ENCODE measurements around the gene EPB41. TPM values are rescaled to one million over a fixed set of nuclear protein-coding genes. Genes with fewer than 3 reads are reported as not detected.
A peak's percentile ranks its signal among the peaks of the same experiment; 100 is the strongest.

Gene EPB41
- total and polyA plus RNA-seq, 9 of the 15 experiments (the other 6 are each of a cell fraction or from before 2014, with no cell fraction given): 3.7 to 213 (median 141) TPM

GRCh38 chr1:29114654-29115053 lies 200.3 kb downstream of the EPB41 start:
- POLR2A ChIA-PET: interaction anchor here (0.9 to 3.1 kb wide), 3 partner anchors 10 to 26 kb away, joined by 3 to 16 read pairs (median 6); no protein-coding TSS in a partner anchor
- FAIRE-seq (no peak), ATAC-seq (no peak), DNase-seq (ENCODE audit: extremely low read depth in 1 of 4, low spot score in 3 of 4) (no peak)
- Histone ChIP-seq H3K27ac (ENCODE audit: extremely low read depth, low read depth, low read length) (no peak overlapping the region), H3K4me1 (replicated peaks in 1 of 2; ENCODE audit: control insufficient read depth in 2 of 2, insufficient read depth in 2 of 2, low read length in 2 of 2) (no peaks in the 10 kb centered on the region), H3K9ac (ENCODE audit: insufficient read depth in 1 of 2, low read depth in 2 of 2, low read length in 2 of 2) (no peak overlapping the region), H3K79me2 (ENCODE audit: control insufficient read depth, insufficient read depth, low read length) (no peaks in the 10 kb centered on the region), H3K4me2 (ENCODE audit: insufficient read depth, low read length) (no peak overlapping the region), H3K36me3 (ENCODE audit: control insufficient read depth, insufficient read depth, low read length) (peaks cover 84% of the 10 kb centered on the region), H3K4me3 (no peak overlapping the region), H3K9me3 (replicated peaks; ENCODE audit: control insufficient read depth, insufficient read depth, low read depth, low read length) (no peaks in the 10 kb centered on the region; the same call in 1 of the 2 replicates), H2AFZ (ENCODE audit: low read depth, low read length) (no peak overlapping the region), H3K9me1 (ENCODE audit: control insufficient read depth, insufficient read depth, low read length) (no peaks in the 10 kb centered on the region), H3K27me3 (ENCODE audit: control insufficient read depth in 2 of 2, insufficient read depth in 2 of 2, low read length in 2 of 2) (no peaks in the 10 kb centered on the region), H4K20me1 (replicated peaks; ENCODE audit: control insufficient read depth, insufficient read depth, low read length) (no peaks in the 10 kb centered on the region)
- 80% methylated on average over 1 of the region's 1 CpG for WGBS (ENCODE audit: insufficient coverage, low coverage, missing lambda C conversion rate)
- TF ChIP-seq DACH1 (IDR thresholded peaks at IDR 0.05; ENCODE audit: partially characterized antibody) (peak; percentile 53), THRB (CRISPR knock-in tag; conservative IDR thresholded peaks at IDR 0.05) (no peak)
- in situ Hi-C loops (cut with MboI): no loop called here
- CTCF ChIA-PET (ENCODE audit: low intra/inter-chr PET ratio): no interaction called here
- no TSS peak for BruUV-seq (replicated peaks)
- intact Hi-C loops (cut with micrococcal nuclease): no loop called here

- no peak overlapping the region for H3K4me2 ChIP-seq (ENCODE audit: insufficient read depth, low read length)
- in situ Hi-C loops (cut with MboI) (no loop called here), intact Hi-C loops (cut with micrococcal nuclease) (no loop called here)
- CTCF ChIA-PET (ENCODE audit: low intra/inter-chr PET ratio): no interaction called here
- 71% methylated on average over 2 of the region's 2 CpGs for WGBS (ENCODE audit: insufficient coverage, low coverage, missing lambda C conversion rate)
- no peaks in the 10 kb centered on the region for H4K20me1 ChIP-seq (replicated peaks; ENCODE audit: control insufficient read depth, insufficient read depth, low read length)
- FAIRE-seq (no peak), ATAC-seq (no peak), DNase-seq (ENCODE audit: extremely low read depth in 1 of 4, low spot score in 3 of 4) (peak in 1 of 4 experiments; percentile 25)
- no peak overlapping the region for H3K27ac ChIP-seq (ENCODE audit: extremely low read depth, low read depth, low read length)
- POLR2A ChIA-PET: interaction anchor here (0.6 to 1.6 kb wide), 4 partner anchors 15 to 65 kb away, joined by 3 to 5 read pairs (median 4); no protein-coding TSS in a partner anchor
- H3K9me3 ChIP-seq (replicated peaks; ENCODE audit: control insufficient read depth, insufficient read depth, low read depth, low read length): no peaks in the 10 kb centered on the region; the same call in 1 of the 2 replicates
- no peak overlapping the region for H3K9ac ChIP-seq (ENCODE audit: insufficient read depth in 1 of 2, low read depth in 2 of 2, low read length in 2 of 2)
- H3K4me1 ChIP-seq (replicated peaks in 1 of 2; ENCODE audit: control insufficient read depth in 2 of 2, insufficient read depth in 2 of 2, low read length in 2 of 2): peaks cover 0 to 12% of the 10 kb centered on the region in 2 experiments; a peak in 1 of 5 replicates
- H3K27me3 ChIP-seq (ENCODE audit: control insufficient read depth in 2 of 2, insufficient read depth in 2 of 2, low read length in 2 of 2): no peaks in the 10 kb centered on the region
- no peak overlapping the region for H3K4me3 ChIP-seq
- BruUV-seq (replicated peaks): no TSS peak
- peaks cover 68% of the 10 kb centered on the region for H3K36me3 ChIP-seq (ENCODE audit: control insufficient read depth, insufficient read depth, low read length)
- H3K9me1 ChIP-seq (ENCODE audit: control insufficient read depth, insufficient read depth, low read length): no peaks in the 10 kb centered on the region
- H2AFZ ChIP-seq (ENCODE audit: low read depth, low read length): no peak overlapping the region
- no peaks in the 10 kb centered on the region for H3K79me2 ChIP-seq (ENCODE audit: control insufficient read depth, insufficient read depth, low read length)
- peak in 1 of 3 experiments; percentile 27; a peak in 1 of 6 replicates for TF ChIP-seq CTCF (IDR thresholded peaks at IDR 0.05 in 2 of 3, conservative IDR thresholded peaks at IDR 0.05 in 1 of 3; ENCODE audit: insufficient read depth in 2 of 3, low read depth in 1 of 3, low read length in 3 of 3)
- no peak for TF ChIP-seq NFXL1 (CRISPR knock-in tag; IDR thresholded peaks at IDR 0.05)
- TF ChIP-seq ZNF134 (CRISPR knock-in tag; conservative IDR thresholded peaks at IDR 0.05): no peak
- no peak for TF ChIP-seq ZBTB9 (CRISPR knock-in tag; IDR thresholded peaks at IDR 0.05)
- TF ChIP-seq ZNF449 (CRISPR knock-in tag; IDR thresholded peaks at IDR 0.05): no peak
- TF ChIP-seq GATAD2A (IDR thresholded peaks at IDR 0.05): no peak
- no peak for TF ChIP-seq RBM22 (IDR thresholded peaks at IDR 0.05; ENCODE audit: low read depth, low read length, poor library complexity, severe bottlenecking)
- TF ChIP-seq ATF1 (CRISPR knock-in tag; IDR thresholded peaks at IDR 0.05): no peak
- no peak for TF ChIP-seq ATF1 (tag; IDR thresholded peaks at IDR 0.05)
These were observed 203.0 kb downstream of the EPB41 start for GRCh38 chr1:29117381-29117780.
